HG03135 (cell line): ENCODE measurements around the gene UCHL3.
"Not testable (repeated sequence)": the region's sequence is repeated elsewhere in the genome, so short reads cannot be mapped to it uniquely, and the experiment has no call there.

ENCODE experiments used
- ATAC-seq: cut with Tn5 transposase; IDR thresholded peaks from one replicate; pipeline ENCODE4 v1.9.1; 2021; ENCODE audit warnings: mild to moderate bottlenecking, moderate library complexity; ENCODE audit not compliant: unreplicated experiment

UCHL3 gene

DNA sequence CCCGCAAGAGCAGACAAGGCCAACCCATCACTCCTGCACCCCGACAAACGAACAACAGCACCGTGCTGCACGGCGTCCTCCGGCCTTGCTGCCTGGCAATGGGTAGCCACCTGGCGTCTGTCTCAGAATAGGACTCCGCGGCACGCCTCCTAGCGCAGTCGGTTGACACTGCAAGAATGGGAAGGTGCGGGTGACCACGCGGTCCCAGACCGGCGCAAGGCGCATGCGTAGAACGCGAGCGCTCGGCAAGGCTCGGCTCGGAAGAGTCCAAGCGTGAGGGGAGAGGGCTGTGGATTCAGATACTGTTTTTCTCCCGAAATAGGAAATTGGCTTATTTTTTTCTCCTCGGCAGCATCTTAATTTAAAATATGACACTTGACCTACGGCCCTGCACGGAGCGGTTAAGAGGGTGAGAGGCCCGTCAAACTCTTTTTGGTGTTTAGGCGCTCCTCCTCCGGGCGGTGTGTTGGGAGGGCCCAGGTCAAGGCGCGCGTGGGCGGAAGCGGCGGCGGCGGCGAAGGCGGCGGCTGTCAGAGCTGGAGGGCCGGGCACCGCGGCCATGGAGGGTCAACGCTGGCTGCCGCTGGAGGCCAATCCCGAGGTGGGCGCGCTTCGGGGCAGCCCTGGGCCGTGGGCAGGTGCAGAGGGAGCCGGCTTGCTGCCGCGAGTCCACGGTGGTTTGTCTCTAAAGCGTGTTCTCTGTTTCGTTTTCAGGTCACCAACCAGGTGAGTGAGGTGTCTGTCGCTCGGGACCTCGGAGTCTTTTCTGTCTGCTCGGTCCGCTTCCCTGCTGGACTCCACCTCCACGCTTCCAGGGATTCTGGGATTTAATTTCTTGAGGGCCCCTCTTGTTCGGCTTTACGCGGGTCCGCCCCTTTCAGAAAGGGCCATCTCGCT, at the start of gene UCHL3:
Gene UCHL3 (plus strand): TSS at position 530 of the 897 bp plus-strand sequence. CDS start 30 bp downstream, at position 560.
- peak; percentile 98 for ATAC-seq

DNA sequence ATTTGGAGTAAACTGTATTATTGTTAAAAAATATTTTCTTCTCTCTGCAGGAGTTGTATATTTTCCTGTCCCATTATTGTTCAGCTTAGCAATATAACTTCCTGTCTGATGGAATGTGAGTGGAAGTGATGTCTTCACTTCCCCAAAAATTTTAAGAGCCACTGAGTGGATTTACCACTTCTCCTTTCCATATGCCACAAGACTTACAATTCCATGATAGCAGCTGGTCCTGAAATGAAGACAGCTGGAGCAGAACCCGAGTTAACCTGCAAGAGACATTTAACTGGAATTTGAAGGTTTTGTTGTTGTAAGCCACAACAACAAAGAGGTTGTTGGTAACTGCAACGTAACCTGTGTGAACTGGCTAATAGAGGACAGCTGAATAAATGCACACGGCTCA, 44.3 kb upstream of the UCHL3 start:
- no peak for ATAC-seq

- no peak for ATAC-seq
Observed at GRCh38 chr13:75506018-75506417, 43.6 kb upstream of the UCHL3 start.

DNA sequence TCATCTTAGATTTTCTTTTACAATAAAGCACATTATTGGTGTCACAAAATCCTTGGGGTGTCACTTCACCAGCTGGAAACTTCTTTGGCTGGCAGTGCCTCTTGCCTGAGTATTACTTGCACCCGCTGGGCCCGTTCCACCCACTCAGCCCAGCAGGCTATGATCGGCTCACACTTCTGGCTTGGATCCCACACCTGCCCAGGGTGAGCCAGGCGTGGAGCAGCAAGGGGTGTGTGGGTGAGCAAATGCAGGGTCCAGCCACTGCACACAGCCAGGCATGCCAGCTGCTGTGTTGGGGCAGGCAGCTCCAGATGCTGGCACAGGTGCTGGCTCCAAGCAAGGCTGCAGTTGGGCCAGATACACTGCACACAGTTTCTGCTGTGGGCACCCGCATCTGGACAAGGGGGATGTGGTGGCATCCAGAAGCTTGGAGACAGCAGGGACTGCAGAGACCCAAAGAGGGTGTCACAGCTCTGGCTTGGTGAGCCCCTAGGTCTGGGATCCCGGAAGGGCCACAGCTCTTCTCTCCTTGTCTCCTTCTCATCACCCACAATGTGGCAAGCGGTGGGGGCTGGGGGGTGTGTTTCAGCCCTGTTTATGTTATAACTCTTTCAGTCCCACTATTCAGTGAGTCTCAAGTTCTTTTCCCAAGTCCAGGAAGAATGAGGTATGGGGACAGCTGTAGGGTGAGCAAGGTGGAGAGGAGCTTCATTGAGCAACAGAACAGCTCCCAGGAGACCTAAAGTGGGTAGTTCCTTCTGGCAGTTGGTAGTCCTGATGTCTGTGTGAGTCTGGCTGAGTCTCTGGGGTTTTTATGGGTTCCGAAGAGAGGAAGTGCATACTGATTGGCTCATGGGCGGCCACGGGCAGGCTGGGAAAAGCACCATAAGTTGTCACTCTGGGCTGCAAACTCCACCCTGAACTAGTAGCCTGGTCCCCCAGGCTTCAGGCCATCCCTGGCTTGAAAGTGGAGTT, 42.3 kb upstream of the UCHL3 start:
- ATAC-seq: no peak

DNA sequence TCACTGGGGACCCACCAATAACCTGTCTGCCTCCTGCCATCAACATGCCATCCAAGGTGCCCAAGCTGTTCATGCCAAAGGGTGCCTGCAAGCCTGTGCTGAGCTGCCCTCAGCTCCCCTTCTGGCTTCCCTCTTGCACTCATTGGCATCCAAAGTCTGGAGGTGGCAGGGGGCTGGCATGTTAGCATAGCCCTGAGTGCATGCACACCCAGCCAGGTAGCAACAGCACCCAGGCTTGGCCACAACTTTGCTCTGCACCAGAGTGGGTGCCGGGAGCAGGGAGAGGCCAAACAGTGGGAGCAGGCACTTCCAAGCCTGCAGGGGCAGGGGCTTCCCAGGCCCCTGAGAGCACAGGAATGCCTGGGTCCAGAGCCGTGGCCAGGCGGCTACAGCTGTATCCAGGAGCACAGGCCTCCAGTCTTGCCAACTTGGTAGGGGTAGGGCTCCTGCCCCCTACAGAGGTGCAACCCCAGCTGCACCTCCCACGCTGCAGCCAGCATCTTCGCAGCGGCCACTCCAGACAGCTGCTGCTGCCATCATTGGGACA, 41.5 kb upstream of the UCHL3 start:
- no peak for ATAC-seq

GRCh38 chr13:75511051-75511625, 38.5 kb upstream of the UCHL3 start:
- no peak for ATAC-seq

GRCh38 chr13:75512253-75512652, 37.3 kb upstream of the UCHL3 start:
- peak; percentile 88 for ATAC-seq

- no peak for ATAC-seq
Observed at GRCh38 chr13:75513271-75513670, 36.3 kb upstream of the UCHL3 start.

DNA sequence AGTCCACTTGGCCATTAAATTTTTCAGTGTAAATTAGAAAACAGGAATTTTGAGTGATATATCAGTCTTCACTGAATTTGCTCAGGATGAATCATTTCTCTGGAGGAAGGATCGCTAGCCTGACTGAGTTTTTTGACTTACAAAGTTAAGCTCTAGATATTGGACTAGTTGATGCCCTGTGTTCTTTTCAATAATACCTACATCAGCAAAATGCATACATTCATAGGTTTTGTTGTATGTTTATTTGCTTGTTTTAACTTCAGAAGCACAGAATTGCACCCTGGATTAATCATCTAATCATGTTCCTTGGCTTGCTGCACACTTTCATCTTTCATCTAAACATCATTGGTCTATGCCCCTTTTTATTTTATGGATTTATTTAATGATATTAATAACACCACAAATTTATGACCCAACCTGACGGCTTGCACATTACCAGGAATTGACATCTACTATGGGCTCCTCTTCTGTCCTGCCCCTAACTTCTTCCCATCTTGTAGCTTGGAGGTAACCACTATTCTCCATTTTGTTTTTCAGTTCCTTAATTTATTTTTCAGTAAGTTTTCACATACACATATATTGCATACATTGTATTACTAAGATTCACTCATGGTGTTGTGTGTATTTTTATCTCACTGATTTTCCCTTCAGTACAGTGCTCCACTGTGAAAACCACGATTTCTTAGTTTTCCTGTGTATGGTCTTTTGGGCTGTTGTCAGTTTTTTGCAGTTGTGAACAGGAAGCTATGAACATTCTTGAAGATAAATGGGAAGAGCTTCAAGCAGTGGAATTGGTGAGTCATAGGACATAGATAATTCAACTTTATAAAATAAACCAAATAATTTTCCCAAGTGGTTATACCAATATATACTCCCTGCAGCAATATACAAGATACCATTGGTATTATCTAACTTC, 35.3 kb upstream of the UCHL3 start:
- ATAC-seq: no peak

DNA sequence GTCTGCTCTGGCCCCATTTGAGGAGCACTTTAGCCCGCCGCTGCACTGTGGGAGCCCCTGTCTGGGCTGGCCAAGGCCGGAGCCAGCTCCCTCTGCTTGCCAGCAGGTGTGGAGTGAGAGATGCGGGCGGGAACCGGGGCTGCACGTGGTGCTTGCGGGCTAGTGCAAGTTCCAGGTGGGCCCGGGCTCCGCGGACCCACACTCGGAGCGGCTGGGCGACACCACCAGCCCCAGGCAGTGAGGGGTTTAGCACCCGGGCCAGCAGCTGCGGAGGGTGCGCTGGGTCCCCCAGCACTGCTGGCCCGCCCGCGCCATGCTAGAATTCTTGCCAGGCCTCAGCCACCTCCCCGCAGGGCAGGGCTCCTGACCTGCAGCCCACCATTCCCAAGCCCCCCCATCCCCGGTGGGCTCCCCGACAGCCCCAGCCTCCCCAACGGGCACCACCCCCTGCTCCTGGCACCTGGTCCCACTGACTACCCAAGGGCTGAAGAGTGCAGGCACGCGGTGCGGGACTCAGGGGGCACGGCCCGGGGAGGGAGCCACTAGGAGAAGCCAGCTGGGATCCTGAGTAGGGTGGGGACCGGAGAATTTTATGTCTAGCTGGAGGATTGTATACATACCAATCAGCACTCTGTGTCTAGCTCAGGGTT, 31.0 kb upstream of the UCHL3 start:
- no peak for ATAC-seq

DNA sequence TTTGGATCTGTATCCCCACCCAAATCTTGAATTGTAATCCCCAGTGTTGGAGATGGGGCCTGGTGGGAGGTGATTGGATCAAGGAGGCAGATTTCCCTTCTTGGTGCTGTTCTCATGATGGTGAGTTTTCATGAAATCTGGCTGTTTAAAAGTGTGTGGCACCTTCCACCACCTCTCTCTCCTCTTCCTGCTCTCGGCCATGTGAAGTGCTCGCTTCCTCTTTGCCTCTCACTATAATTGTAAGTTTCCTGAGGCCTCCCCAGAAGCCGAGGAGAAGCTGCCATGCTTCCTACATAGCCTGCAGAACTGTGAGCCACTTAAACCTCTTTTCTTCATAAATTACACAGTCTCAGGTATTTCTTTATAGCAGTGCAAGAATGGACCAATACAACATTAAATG, 27.6 kb upstream of the UCHL3 start:
- ATAC-seq: no peak

DNA sequence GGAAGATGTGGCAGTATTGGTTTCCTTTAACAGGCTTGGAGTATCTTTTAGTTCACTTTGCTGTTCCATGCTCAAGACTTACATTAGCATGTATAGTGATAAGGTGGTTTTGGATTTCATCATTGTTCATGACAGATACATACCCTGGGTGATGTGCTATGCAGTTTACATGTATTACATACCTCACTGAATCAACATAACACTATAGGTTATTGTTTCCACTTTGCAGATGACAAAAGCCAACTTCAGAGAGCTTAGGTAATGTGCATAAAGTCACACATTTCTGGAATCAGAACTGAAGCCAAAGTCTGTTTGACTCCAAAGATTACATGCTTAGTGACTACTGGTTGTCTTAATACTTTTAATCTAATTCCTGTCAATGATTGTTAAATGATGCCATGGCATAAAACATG, 19.0 kb upstream of the UCHL3 start:
- ATAC-seq: peak; percentile 48

DNA sequence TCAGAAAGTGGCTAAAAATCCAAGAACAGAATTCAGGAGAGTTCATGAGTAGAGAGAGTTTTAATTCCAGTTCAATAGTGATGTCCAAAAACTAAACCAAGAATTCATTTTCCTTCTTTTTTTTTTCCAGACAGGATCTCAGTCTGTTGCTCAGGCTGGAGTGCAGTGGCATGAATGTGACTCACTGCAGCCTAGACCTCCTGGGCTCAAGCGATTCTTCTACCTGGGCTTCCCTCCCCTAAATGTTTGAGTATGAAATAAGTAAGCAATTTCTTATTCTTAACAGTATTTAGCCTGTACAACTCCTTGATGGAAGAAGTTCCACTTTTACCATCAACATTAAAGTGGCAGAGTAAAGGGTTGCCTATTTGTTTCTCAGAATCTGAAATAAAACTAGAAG, 15.7 kb upstream of the UCHL3 start:
- ATAC-seq: no peak

DNA sequence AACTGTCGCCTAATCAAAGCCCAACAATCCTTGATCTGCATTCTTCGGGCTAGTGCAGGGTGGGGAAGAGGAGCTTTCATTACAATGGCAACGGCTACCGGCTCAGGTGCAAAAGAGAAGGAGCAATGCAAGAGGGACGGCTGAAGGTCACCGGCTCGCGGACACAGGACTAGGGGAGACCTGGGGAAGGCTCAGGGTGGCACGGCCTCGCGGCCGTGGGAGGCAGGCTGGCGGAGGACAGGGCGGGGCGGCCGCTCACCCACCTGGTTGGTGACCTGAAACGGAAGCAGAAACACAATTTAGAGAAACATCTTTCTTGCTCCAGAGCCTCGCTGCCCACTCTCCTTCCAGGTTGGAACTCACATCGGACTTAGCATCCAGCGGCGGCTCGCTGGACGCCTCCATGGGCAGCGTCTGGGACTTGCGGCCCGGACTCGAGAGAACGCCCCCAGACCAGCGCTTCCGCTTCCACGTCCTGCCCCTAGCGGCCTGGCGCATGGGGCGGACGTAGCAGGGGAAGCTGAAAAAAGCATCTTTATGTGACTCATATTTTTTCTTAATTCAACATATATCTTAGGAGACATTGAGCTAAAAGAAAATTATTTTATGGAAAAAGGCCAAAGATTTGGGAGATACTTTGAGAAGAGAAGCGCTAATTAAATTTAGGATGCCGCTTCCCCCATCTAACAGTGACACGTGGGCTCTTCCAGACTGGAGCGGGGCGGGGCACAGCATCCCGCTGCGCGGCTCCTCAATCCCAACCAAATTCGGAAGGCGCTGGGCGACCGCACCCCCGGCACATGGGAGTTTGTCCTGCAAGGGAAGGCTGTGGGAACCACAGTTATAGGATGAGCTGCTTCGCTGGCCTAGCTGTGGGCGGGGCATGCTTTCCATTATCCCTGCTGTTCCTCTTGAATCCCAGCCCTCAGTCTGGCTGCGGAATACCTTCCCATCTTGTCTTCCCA, 11.9 kb upstream of the UCHL3 start, which contains the start of gene COMMD6:
Gene COMMD6 (minus strand): TSS at position 441 of the 965 bp plus-strand sequence. CDS start 36 bp downstream, at position 405.
- ATAC-seq: peak; percentile 98

DNA sequence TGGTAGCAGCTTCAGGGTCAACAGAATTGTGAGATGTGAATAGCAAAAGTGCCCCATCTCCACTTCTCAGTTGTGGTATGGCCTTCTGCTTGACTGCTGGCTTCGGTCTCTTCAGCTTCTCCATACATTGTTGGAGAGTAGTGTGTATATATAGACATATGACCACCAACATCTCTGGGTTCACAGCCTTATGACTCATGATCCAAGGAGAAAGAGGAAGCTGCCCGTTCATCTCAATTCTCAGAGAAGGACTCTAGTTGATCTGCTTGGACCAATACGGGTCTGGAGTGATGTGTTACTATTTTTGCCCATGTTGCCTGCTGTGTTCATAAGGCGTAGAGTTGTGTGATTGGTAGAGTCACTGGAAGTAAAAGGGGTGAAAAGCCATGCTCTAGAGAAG, 8.3 kb upstream of the UCHL3 start:
- ATAC-seq: no peak

GRCh38 chr13:75541961-75542360, 7.6 kb upstream of the UCHL3 start:
- ATAC-seq: no peak

GRCh38 chr13:75544681-75545330, 4.8 kb upstream of the UCHL3 start:
- no peak for ATAC-seq

- ATAC-seq: not testable (repeated sequence)
Observed at GRCh38 chr13:75545386-75545785, 4.2 kb upstream of the UCHL3 start.
